GM04504 (cell line): Measurements from ENCODE around the gene SCARF2.
A peak's percentile ranks its signal among the peaks of the same experiment; 100 is the strongest.
"Not testable (repeated sequence)": the region's sequence is repeated elsewhere in the genome, so short reads cannot be mapped to it uniquely, and the experiment has no call there.

Source experiments
- DNase-seq: peaks from one replicate; pipeline ENCODE4 v3.0.0-alpha.2; 2012; ENCODE audit warnings: low read depth

The SCARF2 gene

GRCh38 chr22:20459862-20460261 lies 22.2 kb upstream of the SCARF2 start:
- no peak for DNase-seq

GRCh38 chr22:20459152-20459542 lies 21.5 kb upstream of the SCARF2 start:
- no peak for DNase-seq

GRCh38 chr22:20458530-20459151 lies 21.0 kb upstream of the SCARF2 start:
- no peak for DNase-seq

- no peak for DNase-seq
These were observed 20.0 kb upstream of the SCARF2 start for GRCh38 chr22:20457506-20458240.

GRCh38 chr22:20456722-20457076 lies 19.1 kb upstream of the SCARF2 start:
- no peak for DNase-seq

GRCh38 chr22:20456064-20456721 lies 18.6 kb upstream of the SCARF2 start:
- peak; percentile 58 for DNase-seq

- no peak for DNase-seq
These were observed 18.1 kb upstream of the SCARF2 start for GRCh38 chr22:20455709-20456063.

- DNase-seq, result no peak
These were observed 15.6 kb upstream of the SCARF2 start for GRCh38 chr22:20453222-20453621.

GRCh38 chr22:20451920-20452319 lies 14.3 kb upstream of the SCARF2 start:
- DNase-seq, result no peak

- not testable (repeated sequence) for DNase-seq
These were observed 13.6 kb upstream of the SCARF2 start for GRCh38 chr22:20451129-20451778.

- no peak for DNase-seq
These were observed 12.9 kb upstream of the SCARF2 start for GRCh38 chr22:20450551-20450906.

- DNase-seq, result no peak
These were observed 12.4 kb upstream of the SCARF2 start for GRCh38 chr22:20449819-20450550.

- DNase-seq, result no peak
These were observed 11.0 kb upstream of the SCARF2 start for GRCh38 chr22:20448630-20449029.

GRCh38 chr22:20446383-20446970 lies 8.9 kb upstream of the SCARF2 start:
- no peak for DNase-seq

GRCh38 chr22:20444325-20444724 lies 6.7 kb upstream of the SCARF2 start:
- DNase-seq, result no peak

GRCh38 chr22:20442485-20443284 lies 5.1 kb upstream of the SCARF2 start:
- DNase-seq, result no peak

- no peak for DNase-seq
These were observed 4.2 kb upstream of the SCARF2 start for GRCh38 chr22:20441631-20442484.

- DNase-seq, result no peak
These were observed 3.3 kb upstream of the SCARF2 start for GRCh38 chr22:20440637-20441591.
